SK-N-SH (cell line): ENCODE measurements around the gene TBX2.

Experiments
- CTCF ChIP-seq: fragments of 200-600 bp; sonication (generic); IDR thresholded peaks from 2 replicates; pipeline ENCODE4 v1.6.1; 2017; ENCODE audit warnings: antibody characterized with exemption, mild to moderate bottlenecking, moderate library complexity
- EP300 ChIP-seq, 2 experiments: IDR thresholded peaks; 2 replicates each; pipeline versions ENCODE4 v1.4.0 to v1.6.1; 2012; ENCODE audit warnings: borderline replicate concordance in 1 of 2, low read depth in 1 of 2, low read length in 1 of 2
- FOSL2 ChIP-seq: IDR thresholded peaks from 2 replicates; pipeline ENCODE4 v1.4.0; 2012; ENCODE audit warnings: low read depth, mild to moderate bottlenecking, moderate library complexity, borderline replicate concordance
- POLR2AphosphoS5 ChIP-seq: IDR thresholded peaks from 2 replicates; pipeline ENCODE4 v1.6.1; 2012; ENCODE audit warnings: low read depth, low read length
- RCOR1 ChIP-seq: fragments of 150-350 bp; IDR thresholded peaks from 2 replicates; pipeline ENCODE4 v1.6.1; 2017; ENCODE audit warnings: antibody characterized with exemption, low read length
- TAF1 ChIP-seq: IDR thresholded peaks from 2 replicates; pipeline ENCODE4 v1.6.1; 2012; ENCODE audit warnings: low read depth, mild to moderate bottlenecking, low read length, moderate library complexity, borderline replicate concordance
- TEAD4 ChIP-seq: IDR thresholded peaks from 2 replicates; pipeline ENCODE4 v1.4.0; 2012; ENCODE audit warnings: mild to moderate bottlenecking, borderline replicate concordance; ENCODE audit not compliant: insufficient read depth
- TF ChIP-seq, protein P1 (sequence below): IDR thresholded peaks from 2 replicates; pipeline ENCODE4 v1.4.0; 2012; ENCODE audit warnings: low read depth

DNA sequence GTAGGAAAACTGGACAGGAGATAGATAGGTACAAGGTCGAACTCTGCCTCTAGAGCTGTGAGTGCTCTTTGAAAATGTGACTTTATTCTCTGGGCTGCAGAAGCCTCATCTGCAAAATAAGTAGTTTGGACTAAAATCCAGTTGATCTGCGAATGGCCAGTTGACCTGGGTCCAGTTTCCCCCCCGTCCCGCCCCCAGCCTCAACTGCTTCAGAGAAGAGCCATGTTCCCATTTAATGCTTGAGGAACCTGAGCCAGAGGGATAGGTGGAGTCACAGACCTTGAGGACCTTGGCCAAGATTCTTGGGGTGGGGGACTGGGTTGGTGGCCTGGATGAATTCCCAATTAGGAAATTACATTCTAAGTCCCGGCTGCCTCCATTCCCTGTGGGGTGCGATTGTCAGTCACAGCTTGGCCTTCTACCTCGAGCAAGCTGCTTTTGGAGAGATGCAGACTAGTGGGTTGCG, 14.1 kb downstream of the TBX2 start:
- no peak for TF ChIP-seq POLR2AphosphoS5
- no peak for TF ChIP-seq TEAD4
- no peak for TF ChIP-seq TAF1
- TF ChIP-seq FOSL2, result no peak
- TF ChIP-seq, protein P1, sequence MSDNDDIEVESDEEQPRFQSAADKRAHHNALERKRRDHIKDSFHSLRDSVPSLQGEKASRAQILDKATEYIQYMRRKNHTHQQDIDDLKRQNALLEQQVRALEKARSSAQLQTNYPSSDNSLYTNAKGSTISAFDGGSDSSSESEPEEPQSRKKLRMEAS, result no peak
- TF ChIP-seq CTCF, result no peak
- TF ChIP-seq EP300 (IDR thresholded peaks at IDR 0.05; ENCODE audit: borderline replicate concordance in 1 of 2, low read depth in 1 of 2, low read length in 1 of 2), result no peak
- TF ChIP-seq RCOR1, result no peak
